SH-SY5Y (cell line): ENCODE measurements around the gene SPATA46.

Experiments used
- GATA2 ChIP-seq: IDR thresholded peaks from 2 replicates; pipeline ENCODE4 v1.6.1; 2011; ENCODE audit warnings: mild to moderate bottlenecking, low read depth, low read length
- GATA3 ChIP-seq: IDR thresholded peaks from 2 replicates; pipeline ENCODE4 v1.6.1; 2011; ENCODE audit warnings: low read depth, mild to moderate bottlenecking, low read length, moderate library complexity

DNA sequence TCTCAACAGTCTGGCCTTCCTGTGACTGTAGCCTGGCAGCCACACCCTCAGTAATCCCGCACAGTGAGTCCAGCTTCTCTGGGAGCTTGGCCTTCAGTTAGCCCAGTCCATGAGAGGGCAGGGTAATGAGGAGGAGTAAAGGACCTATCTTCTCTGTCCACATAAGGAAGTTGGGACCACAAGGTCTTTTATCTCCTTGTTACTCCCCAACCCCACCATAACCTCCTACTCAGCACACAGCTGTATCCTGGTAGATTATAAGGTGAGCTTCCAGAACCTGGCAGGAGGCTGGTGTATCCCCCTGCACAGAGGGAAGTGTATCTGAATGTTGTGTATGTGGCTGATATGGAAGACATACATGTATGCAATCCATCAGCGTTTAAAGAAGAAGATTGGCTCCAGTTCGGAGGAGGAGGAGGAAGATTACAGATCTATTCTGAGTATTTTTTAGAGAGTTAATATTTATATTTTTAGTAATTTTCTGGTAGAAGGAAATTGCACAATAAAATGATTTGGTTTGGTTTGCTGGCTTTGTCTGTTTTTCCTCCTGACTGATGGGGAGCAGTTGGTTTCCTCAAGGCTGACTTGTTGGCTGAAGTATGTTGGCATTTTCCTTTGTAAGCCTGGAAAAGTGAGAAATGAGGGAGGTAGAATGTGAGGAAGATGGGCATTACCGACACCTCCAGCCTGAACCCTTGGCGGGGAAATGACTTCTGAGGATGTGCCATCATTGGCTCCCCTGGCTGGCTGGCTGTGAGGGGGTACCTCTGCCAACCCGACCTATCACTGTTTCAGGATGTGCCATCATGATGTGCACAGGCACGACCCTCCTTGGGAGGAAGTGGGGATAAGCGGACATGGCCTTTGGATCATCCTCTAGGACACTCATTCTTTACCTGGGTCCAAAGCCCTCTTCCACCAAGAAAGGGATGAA is 9.9 kb upstream of the SPATA46 start:
- no peak for TF ChIP-seq GATA2
- no peak for TF ChIP-seq GATA3
